ENCODE results near the gene ANO10.
"Not testable (repeated sequence)": the region's sequence is repeated elsewhere in the genome, so short reads cannot be mapped to it uniquely, and the experiment has no call there.

ANO10 gene, protein sequence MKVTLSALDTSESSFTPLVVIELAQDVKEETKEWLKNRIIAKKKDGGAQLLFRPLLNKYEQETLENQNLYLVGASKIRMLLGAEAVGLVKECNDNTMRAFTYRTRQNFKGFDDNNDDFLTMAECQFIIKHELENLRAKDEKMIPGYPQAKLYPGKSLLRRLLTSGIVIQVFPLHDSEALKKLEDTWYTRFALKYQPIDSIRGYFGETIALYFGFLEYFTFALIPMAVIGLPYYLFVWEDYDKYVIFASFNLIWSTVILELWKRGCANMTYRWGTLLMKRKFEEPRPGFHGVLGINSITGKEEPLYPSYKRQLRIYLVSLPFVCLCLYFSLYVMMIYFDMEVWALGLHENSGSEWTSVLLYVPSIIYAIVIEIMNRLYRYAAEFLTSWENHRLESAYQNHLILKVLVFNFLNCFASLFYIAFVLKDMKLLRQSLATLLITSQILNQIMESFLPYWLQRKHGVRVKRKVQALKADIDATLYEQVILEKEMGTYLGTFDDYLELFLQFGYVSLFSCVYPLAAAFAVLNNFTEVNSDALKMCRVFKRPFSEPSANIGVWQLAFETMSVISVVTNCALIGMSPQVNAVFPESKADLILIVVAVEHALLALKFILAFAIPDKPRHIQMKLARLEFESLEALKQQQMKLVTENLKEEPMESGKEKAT

DNA sequence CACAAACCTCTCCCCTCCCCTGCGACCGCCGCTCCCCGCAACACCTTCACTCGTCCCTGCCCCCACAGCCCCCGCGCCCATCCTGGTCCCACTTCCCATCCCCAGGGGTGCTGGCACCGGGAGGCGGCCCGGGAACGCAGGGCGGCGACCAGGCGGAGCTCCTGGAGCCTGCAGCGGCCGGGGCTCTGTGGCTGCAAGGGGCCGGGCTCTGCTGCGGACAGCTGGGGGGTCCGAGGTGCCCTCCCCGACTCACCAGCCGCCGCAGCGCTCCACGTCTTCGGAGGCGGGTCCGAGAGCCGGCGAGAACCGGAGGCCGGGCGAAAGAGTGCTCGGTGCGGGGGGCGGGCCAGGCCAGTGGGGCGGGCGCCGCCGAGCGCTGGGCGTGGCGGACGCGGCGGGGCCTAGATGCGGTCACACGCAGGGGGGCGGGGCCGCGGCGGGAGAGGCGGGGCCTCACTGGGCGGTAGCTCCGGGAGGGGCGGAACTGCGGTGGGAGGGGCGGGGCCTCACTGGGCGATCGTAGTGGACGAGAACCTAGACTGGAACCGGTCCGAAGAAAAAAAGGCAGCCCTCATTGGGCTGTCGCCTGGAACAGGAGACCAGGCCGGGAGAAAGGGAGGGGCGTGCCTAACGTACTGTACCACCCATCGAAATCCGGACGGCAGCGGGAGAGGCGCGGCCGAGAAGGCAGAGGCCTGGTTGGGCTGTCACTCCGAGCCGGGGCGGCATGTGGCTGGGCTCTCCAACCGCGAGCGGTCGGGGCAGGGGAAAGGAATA lies at the start of gene ANO10:
TSS of gene ANO10 (minus strand) at position 356 of the 777 bp plus-strand sequence. CDS start 16,159 bp downstream, outside the sequence.
- Histone ChIP-seq H3K27me3 (ENCODE audit: control insufficient read depth in 1 of 2, insufficient read depth in 2 of 2, low read length in 2 of 2) (no peaks in the 10 kb centered on the region), H3K4me1 (ENCODE audit: control insufficient read depth, insufficient read depth, low read length) (peaks cover 4% of the 10 kb centered on the region), H3K9me3 (ENCODE audit: control insufficient read depth in 2 of 2, low read length in 2 of 2) (no peaks in the 10 kb centered on the region), H3K36me3 (ENCODE audit: control insufficient read depth in 2 of 2, insufficient read depth in 2 of 2, low read length in 2 of 2) (no peaks in the 10 kb centered on the region), H3K27ac (ENCODE audit: low read length) (peak within 1 kb of the TSS; percentile 88), H3K4me3 (ENCODE audit: low read length in 2 of 2) (peak within 1 kb of the TSS; percentile 78 to 84), H3K9ac (ENCODE audit: low read length in 2 of 2) (peak within 1 kb of the TSS; percentile 84 to 91)

DNA sequence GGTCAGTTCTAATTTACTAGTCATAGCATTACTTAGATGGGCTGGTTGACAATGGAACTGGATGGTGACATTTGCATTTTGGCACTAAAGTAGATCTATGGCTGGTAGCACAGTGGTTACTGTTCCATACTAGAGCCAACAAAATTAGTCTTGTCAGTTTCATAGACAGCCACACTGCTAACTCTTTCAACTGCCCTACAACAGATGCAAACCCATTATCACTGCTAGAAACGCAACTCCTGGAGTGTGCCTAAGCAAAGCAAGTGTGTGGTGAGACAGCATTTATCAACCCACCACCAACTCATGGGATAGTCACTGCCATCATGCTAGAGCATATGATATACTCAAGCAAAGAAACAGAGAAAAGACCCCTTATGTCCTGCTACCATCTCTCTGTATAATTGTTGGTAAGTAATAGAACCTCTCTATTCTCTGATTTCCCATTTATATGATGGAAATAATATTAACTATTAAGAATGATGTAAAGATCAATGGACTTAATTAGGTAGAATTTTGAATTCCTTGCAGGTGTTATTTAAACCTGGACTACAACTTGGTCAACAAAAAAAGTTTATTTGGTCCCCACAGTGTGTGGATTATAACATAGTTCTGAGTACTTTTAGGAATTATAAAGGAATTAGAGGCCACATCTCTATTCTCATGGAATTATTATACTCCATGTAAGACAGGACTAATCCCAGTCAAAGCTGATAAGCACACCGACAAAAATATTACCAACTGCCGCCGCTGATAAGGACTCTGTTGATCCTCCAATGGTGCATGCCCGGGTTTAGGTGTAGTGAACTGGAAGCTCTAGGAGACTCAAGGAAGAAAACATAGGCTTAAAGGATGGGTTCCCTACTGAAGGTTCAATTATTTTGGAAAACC lies 49.1 kb upstream of the ANO10 start:
- H3K9me3 ChIP-seq (ENCODE audit: control insufficient read depth in 2 of 2, low read length in 2 of 2), result no peaks in the 10 kb centered on the region
- no peaks in the 10 kb centered on the region for H3K4me1 ChIP-seq (ENCODE audit: control insufficient read depth, insufficient read depth, low read length)
- H3K36me3 ChIP-seq (ENCODE audit: control insufficient read depth in 2 of 2, insufficient read depth in 2 of 2, low read length in 2 of 2), result no peaks in the 10 kb centered on the region
- H3K27me3 ChIP-seq (ENCODE audit: control insufficient read depth in 1 of 2, insufficient read depth in 2 of 2, low read length in 2 of 2), result no peaks in the 10 kb centered on the region
- H3K9ac ChIP-seq (ENCODE audit: low read length in 2 of 2), result no peak overlapping the region
- H3K4me3 ChIP-seq (ENCODE audit: low read length in 2 of 2), result no peak overlapping the region
- H3K27ac ChIP-seq (ENCODE audit: low read length), result no peak overlapping the region

DNA sequence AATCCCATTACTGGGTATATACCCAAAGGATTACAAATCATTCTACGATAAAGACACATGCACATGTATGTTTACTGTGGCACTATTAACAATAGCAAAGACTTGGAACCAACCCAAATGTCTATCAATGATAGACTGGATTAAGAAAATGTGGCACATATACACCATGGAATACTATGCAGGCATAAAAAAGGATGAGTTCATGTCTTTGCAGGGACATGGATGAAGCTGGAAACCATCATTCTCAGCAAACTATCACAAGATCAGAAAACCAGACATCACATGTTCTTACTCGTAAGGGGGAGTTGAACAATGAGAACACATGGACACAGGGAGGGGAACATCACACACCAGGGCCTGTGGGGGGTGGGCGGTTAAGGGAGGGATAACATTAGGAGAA lies 43.2 kb upstream of the ANO10 start:
- not testable (repeated sequence) for H3K27ac ChIP-seq (ENCODE audit: low read length); H3K9ac ChIP-seq (ENCODE audit: low read length in 2 of 2); H3K4me3 ChIP-seq (ENCODE audit: low read length in 2 of 2); H3K27me3 ChIP-seq (ENCODE audit: control insufficient read depth in 1 of 2, insufficient read depth in 2 of 2, low read length in 2 of 2); H3K36me3 ChIP-seq (ENCODE audit: control insufficient read depth in 2 of 2, insufficient read depth in 2 of 2, low read length in 2 of 2); H3K9me3 ChIP-seq (ENCODE audit: control insufficient read depth in 2 of 2, low read length in 2 of 2); H3K4me1 ChIP-seq (ENCODE audit: control insufficient read depth, insufficient read depth, low read length)

DNA sequence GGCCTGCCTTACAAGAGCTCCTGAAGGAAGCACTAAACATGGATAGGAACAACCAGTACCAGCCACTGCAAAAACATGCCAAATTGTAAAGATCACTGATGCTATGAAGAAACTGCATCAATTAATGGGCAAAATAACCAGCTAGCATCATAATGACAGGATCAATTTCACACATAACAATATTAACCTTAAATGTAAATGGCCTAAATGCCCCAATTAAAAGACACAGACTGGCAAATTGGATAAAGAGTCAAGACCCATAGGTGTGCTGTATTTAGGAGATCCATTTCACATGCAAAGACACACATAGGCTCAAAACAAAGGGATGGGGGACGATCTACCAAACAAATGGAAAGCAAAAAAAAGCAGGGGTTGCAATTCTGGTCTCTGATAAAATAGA lies 39.6 kb upstream of the ANO10 start:
- not testable (repeated sequence) for H3K27ac ChIP-seq (ENCODE audit: low read length); H3K4me3 ChIP-seq (ENCODE audit: low read length in 2 of 2); H3K27me3 ChIP-seq (ENCODE audit: control insufficient read depth in 1 of 2, insufficient read depth in 2 of 2, low read length in 2 of 2); H3K36me3 ChIP-seq (ENCODE audit: control insufficient read depth in 2 of 2, insufficient read depth in 2 of 2, low read length in 2 of 2); H3K4me1 ChIP-seq (ENCODE audit: control insufficient read depth, insufficient read depth, low read length); H3K9ac ChIP-seq (ENCODE audit: low read length in 2 of 2); H3K9me3 ChIP-seq (ENCODE audit: control insufficient read depth in 2 of 2, low read length in 2 of 2)

DNA sequence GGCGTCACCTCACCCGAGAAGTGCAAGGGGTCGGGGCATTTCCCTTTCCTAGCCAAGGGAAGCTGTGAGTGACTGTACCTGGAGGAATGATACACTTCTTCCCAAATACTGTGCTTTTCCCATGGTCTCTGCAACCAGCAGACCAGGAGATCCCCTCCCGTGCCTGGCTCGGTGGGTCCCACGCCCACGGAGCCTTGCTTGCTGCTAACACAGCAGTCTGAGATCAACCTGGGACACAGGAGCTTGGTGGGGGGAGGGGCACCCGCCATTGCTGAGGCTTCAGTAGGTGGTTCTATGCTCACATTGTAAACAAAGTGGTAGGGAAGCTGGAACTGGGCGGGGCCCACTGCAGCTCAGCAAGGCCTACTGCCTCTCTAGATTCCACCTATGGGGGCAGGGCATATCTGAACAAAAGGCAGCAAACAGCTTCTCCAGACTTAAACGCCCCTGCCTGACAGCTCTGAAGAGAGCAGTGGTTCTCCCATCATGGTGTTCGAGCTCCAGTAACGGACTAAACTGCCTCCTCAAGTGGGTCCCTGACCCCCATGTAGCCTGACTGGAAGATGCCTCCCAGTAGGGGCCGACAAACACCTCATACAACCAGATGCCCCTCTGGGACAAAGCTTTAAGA lies 37.6 kb upstream of the ANO10 start:
- no peak overlapping the region for H3K4me3 ChIP-seq (ENCODE audit: low read length in 2 of 2)
- no peaks in the 10 kb centered on the region for H3K36me3 ChIP-seq (ENCODE audit: control insufficient read depth in 2 of 2, insufficient read depth in 2 of 2, low read length in 2 of 2)
- no peak overlapping the region for H3K27ac ChIP-seq (ENCODE audit: low read length)
- no peaks in the 10 kb centered on the region for H3K9me3 ChIP-seq (ENCODE audit: control insufficient read depth in 2 of 2, low read length in 2 of 2)
- H3K4me1 ChIP-seq (ENCODE audit: control insufficient read depth, insufficient read depth, low read length), result no peaks in the 10 kb centered on the region
- H3K27me3 ChIP-seq (ENCODE audit: control insufficient read depth in 1 of 2, insufficient read depth in 2 of 2, low read length in 2 of 2), result no peaks in the 10 kb centered on the region
- H3K9ac ChIP-seq (ENCODE audit: low read length in 2 of 2), result no peak overlapping the region

DNA sequence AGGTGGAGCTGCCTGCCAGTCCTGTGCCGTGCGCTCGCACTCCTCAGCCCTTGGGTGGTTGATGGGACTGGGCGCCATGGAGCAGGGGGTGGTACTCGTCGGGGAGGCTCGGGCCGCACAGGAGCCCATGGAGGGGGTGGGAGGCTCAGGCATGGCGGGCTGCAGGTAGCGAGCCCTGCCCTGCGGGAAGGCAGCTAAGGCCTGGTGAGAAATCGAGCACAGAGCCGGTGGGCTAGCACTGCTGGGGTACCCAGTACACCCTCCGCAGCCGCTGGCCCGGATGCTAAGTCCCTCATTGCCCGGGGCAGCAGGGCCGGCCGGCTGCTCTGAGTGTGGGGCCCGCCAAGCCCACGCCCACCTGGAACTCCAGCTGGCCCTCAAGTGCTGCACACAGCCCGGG lies 34.6 kb upstream of the ANO10 start:
- not testable (repeated sequence) for H3K9me3 ChIP-seq (ENCODE audit: control insufficient read depth in 2 of 2, low read length in 2 of 2); H3K4me3 ChIP-seq (ENCODE audit: low read length in 2 of 2); H3K36me3 ChIP-seq (ENCODE audit: control insufficient read depth in 2 of 2, insufficient read depth in 2 of 2, low read length in 2 of 2); H3K4me1 ChIP-seq (ENCODE audit: control insufficient read depth, insufficient read depth, low read length); H3K27me3 ChIP-seq (ENCODE audit: control insufficient read depth in 1 of 2, insufficient read depth in 2 of 2, low read length in 2 of 2); H3K9ac ChIP-seq (ENCODE audit: low read length in 2 of 2); H3K27ac ChIP-seq (ENCODE audit: low read length)

DNA sequence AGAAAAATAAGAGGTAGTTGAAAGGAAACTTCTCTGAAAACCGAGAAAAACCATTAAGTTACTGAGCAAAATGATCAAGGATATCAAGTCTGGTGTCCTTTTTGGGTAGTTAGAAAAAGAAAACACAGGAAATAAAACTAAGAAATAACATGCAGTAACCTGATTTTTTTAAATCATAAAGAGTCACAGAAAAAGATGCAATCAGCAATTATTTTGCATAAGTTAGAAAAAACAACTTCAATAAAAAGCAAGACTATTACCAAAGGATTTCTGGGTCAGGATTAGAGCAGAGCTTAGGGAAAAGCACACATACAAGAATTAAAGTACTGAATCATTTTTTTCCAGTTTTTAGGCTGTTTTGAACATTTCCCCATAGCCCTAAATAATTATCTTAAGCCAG lies 28.5 kb upstream of the ANO10 start:
- Histone ChIP-seq H3K36me3 (ENCODE audit: control insufficient read depth in 2 of 2, insufficient read depth in 2 of 2, low read length in 2 of 2) (no peaks in the 10 kb centered on the region), H3K9me3 (ENCODE audit: control insufficient read depth in 2 of 2, low read length in 2 of 2) (no peaks in the 10 kb centered on the region), H3K27me3 (ENCODE audit: control insufficient read depth in 1 of 2, insufficient read depth in 2 of 2, low read length in 2 of 2) (no peaks in the 10 kb centered on the region), H3K4me1 (ENCODE audit: control insufficient read depth, insufficient read depth, low read length) (no peaks in the 10 kb centered on the region), H3K9ac (ENCODE audit: low read length in 2 of 2) (no peak overlapping the region), H3K4me3 (ENCODE audit: low read length in 2 of 2) (no peak overlapping the region), H3K27ac (ENCODE audit: low read length) (no peak overlapping the region)

DNA sequence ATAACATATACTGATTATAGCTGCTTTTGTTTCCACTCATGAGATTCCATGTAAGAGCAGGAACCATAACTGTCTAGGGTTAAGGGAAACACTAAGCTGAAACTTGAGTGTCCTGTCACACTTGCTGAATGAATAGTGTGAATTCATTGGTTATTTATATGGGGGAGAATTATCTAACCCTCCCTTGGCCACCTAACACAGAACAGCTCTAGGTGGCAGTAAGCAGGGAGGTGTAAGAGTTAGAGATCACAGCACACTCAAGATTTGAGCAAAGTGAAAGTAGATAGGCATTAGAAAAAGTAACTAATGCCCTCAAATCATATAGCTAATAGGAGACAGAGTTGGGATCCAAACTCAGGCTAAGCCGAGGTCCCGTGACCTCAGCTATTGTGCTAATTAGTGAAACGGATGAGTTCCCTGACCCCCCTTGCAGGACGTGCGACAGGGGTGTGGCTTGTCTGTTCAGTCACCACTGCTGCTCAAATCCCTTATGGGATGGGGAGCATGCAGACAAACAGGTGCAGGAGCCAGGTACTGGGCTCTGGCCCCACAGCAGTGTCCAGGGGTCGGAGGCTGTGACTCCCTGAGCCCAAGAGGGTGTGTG lies 27.7 kb upstream of the ANO10 start:
- Histone ChIP-seq H3K9me3 (ENCODE audit: control insufficient read depth in 2 of 2, low read length in 2 of 2) (no peaks in the 10 kb centered on the region), H3K36me3 (ENCODE audit: control insufficient read depth in 2 of 2, insufficient read depth in 2 of 2, low read length in 2 of 2) (no peaks in the 10 kb centered on the region), H3K27ac (ENCODE audit: low read length) (no peak overlapping the region), H3K27me3 (ENCODE audit: control insufficient read depth in 1 of 2, insufficient read depth in 2 of 2, low read length in 2 of 2) (no peaks in the 10 kb centered on the region), H3K9ac (ENCODE audit: low read length in 2 of 2) (no peak overlapping the region), H3K4me3 (ENCODE audit: low read length in 2 of 2) (no peak overlapping the region), H3K4me1 (ENCODE audit: control insufficient read depth, insufficient read depth, low read length) (no peaks in the 10 kb centered on the region)

DNA sequence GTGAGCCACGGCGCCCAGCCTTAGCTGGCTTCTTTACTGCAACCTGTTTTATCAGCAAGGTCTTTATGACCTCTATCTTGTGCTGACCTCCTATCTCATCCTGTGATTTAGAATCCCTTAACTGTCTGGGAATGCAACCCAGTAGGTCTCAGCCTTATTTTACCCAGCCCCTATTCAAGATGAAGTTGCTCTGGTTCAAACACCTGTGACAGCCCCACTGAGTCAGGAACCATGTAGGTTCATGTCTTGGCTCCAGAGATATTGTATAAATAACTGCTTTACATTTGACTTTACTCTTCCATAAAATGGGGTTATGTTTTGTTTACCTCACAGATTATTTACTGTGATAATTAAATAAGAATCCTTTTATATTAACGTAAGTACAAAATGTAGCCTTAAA lies 27.1 kb upstream of the ANO10 start:
- Histone ChIP-seq H3K9me3 (ENCODE audit: control insufficient read depth in 2 of 2, low read length in 2 of 2) (no peaks in the 10 kb centered on the region), H3K9ac (ENCODE audit: low read length in 2 of 2) (no peak overlapping the region), H3K27ac (ENCODE audit: low read length) (no peak overlapping the region), H3K4me3 (ENCODE audit: low read length in 2 of 2) (no peak overlapping the region), H3K36me3 (ENCODE audit: control insufficient read depth in 2 of 2, insufficient read depth in 2 of 2, low read length in 2 of 2) (no peaks in the 10 kb centered on the region), H3K4me1 (ENCODE audit: control insufficient read depth, insufficient read depth, low read length) (no peaks in the 10 kb centered on the region), H3K27me3 (ENCODE audit: control insufficient read depth in 1 of 2, insufficient read depth in 2 of 2, low read length in 2 of 2) (no peaks in the 10 kb centered on the region)

All from stomach smooth muscle (tissue), 2 donors.